Heart right ventricle (tissue), 16 donors: ENCODE results near the gene CAPRIN1. TPM values are rescaled to one million over a fixed set of nuclear protein-coding genes. Genes with fewer than 3 reads are reported as not detected.
"Not testable (repeated sequence)": the region's sequence is repeated elsewhere in the genome, so short reads cannot be mapped to it uniquely, and the experiment has no call there.

Experiments
- ATAC-seq, 8 donors: fragments of 200-7000 bp; cut with Tn5 transposase; one replicate each; pipeline ENCODE4 v1.9.1; 2020; ENCODE audit warnings: mild to moderate bottlenecking in 8 of 8, moderate library complexity in 8 of 8, moderate number of reproducible peaks in 1 of 8
- DNase-seq, 2 donors: peaks; one replicate each; pipeline ENCODE4 v3.0.0-alpha.2; 2020
- H3K27ac ChIP-seq, 10 donors: fragments of 200-600 bp; sonication (generic) in 2 of 10; one replicate each; pipeline versions ENCODE4 v1.5.0 to v1.8.0; 2020 to 2022; ENCODE audit warnings: mild to moderate bottlenecking in 3 of 10
- H3K27me3 ChIP-seq, 7 donors: fragments of 200-600 bp; one replicate each; pipeline ENCODE4 v1.8.0; 2021 to 2022; ENCODE audit warnings: mild to moderate bottlenecking in 2 of 7
- H3K36me3 ChIP-seq, 9 donors: fragments of 200-600 bp; sonication (generic) in 1 of 9; one replicate each; pipeline versions ENCODE4 v1.5.0 to v1.8.0; 2020 to 2022; ENCODE audit warnings: mild to moderate bottlenecking in 2 of 9
- H3K4me1 ChIP-seq, 9 donors: fragments of 200-600 bp; sonication (generic) in 1 of 9; one replicate each; pipeline versions ENCODE4 v1.5.0 to v1.8.0; 2020 to 2022; ENCODE audit warnings: mild to moderate bottlenecking in 4 of 9
- H3K4me3 ChIP-seq, 10 donors: fragments of 200-600 bp; sonication (generic) in 2 of 10; one replicate each; pipeline versions ENCODE4 v1.5.0 to v1.8.0; 2020 to 2022; ENCODE audit warnings: mild to moderate bottlenecking in 7 of 10, moderate library complexity in 2 of 10
- H3K9me3 ChIP-seq, 11 donors: fragments of 200-600 bp in 10 of 11; sonication (generic) in 2 of 11; one replicate each; pipeline versions ENCODE4 v1.5.0 to v1.8.0; 2013 to 2022; ENCODE audit warnings: mild to moderate bottlenecking in 2 of 11, control low read depth in 1 of 11, moderate library complexity in 1 of 11
- WGBS, 2 donors: extraction: QIAGEN DNeasy Blood & Tissue Kit; methylation state at CpG; one replicate each; pipeline ENCODE4 v1.1.7; 2013; ENCODE audit warnings: inconsistent platforms in 1 of 2; 5-methylcytosine and 5-hydroxymethylcytosine counted together
- intact Hi-C, 10 donors: fragments of 100-400 bp; cut with DNase I; formaldehyde crosslinking; loops; one replicate each; pipeline versions ENCODE4 v1.11.1 to v1.14.2; 2022
- polyA plus RNA-seq, 2 donors: library from polyadenylated mRNA; stranded (reverse); fragments of 200-250 nt; gene quantifications; one replicate each; pipeline ENCODE4 v1.2.3, GENCODE V29; 2013
- total RNA-seq, 10 donors: library from RNA; stranded (reverse); fragmentation: NEBNext Ultra II Directional in 3 of 10; extraction: Animal tissue kit (Norgen Biotek cat#: 25700) in 3 of 10; gene quantifications; one replicate each; pipeline versions ENCODE4 v1.2.1 to v1.2.4, GENCODE V29; 2021 to 2023
- TF ChIP-seq, protein P1 (sequence below), 9 donors: fragments of 200-600 bp; sonication (generic) in 2 of 9; IDR thresholded peaks; one replicate each; pipeline versions ENCODE4 v1.5.0 to v1.8.0; 2021 to 2022; ENCODE audit warnings: antibody characterized with exemption in 9 of 9, mild to moderate bottlenecking in 5 of 9, moderate library complexity in 1 of 9
- donor health status: Arrhythmogenic right ventricular cardiomyopathy.
- donor health status: ischemic (EF 13 %, LVEDD 7.1; RV severe dilation, severe dysfunction).
- donor health status: healthy with polysubstance abuse.
- donor health status: DM: no; HTN: yes; CAD: no.
- donor health status: DM: no; HTN: no; CAD: no.
- donor health status: ischemic (EF 25% LVEDD 6.9; RV normal size, moderate dysfunction).
- donor health status: ischemic (EF 25% LVEDD 5.7; RV mildly dilated, moderate dysfunction).
- donor health status: healthy.
- donor health status: DM: yes; HTN: yes; CAD: no.
- donor health status: Ischemic cardiomyopathy.
- donor health status: ischemic (EF 35%, LVEDD 5.7; RV mildly dilated, moderate dysfunction).
- donor health status: nonischemic (EF 11% LVEDD 7.7; RV severe dilation, severe dysfunction).
- donor health status: DM: yes; HTN: yes; CAD: no.
- donor health status: PGD.
- donor health status: ischemic (EF 29% LVEDD 5.4; RV normal size, mild dysfunction).
- donor health status: nonischemic (EF 23%, LVEDD 6.1; RV moderate dilation, normal function).

Gene CAPRIN1
- total and polyA plus RNA-seq, 12 donors = 37.9 to 142 (median 118) TPM

GRCh38 chr11:34067383-34068065 is 16.0 kb downstream of the CAPRIN1 start:
- WGBS, 2 donors = 90 to 93% methylated on average over 7 of the region's 7 CpGs
- intact Hi-C loops = loop anchor here in 1 of 10 donors (5.0 kb wide), 2 partner anchors 35 to 70 kb away; no protein-coding TSS in a partner anchor
- Histone ChIP-seq H3K4me1 (peaks cover 3 to 77% (median 60%) of the 10 kb centered on the region in 9 donors), H3K27me3 (no peaks in the 10 kb centered on the region), H3K9me3 (no peaks in the 10 kb centered on the region), H3K4me3 (no peak overlapping the region), H3K27ac (peak overlapping the region in 6 of 10 donors; percentile 32 to 63 (median 44)), H3K36me3 (peaks cover 0 to 45% (median 10%) of the 10 kb centered on the region in 9 donors)
- DNase-seq = no peak
- TF ChIP-seq, protein P1, sequence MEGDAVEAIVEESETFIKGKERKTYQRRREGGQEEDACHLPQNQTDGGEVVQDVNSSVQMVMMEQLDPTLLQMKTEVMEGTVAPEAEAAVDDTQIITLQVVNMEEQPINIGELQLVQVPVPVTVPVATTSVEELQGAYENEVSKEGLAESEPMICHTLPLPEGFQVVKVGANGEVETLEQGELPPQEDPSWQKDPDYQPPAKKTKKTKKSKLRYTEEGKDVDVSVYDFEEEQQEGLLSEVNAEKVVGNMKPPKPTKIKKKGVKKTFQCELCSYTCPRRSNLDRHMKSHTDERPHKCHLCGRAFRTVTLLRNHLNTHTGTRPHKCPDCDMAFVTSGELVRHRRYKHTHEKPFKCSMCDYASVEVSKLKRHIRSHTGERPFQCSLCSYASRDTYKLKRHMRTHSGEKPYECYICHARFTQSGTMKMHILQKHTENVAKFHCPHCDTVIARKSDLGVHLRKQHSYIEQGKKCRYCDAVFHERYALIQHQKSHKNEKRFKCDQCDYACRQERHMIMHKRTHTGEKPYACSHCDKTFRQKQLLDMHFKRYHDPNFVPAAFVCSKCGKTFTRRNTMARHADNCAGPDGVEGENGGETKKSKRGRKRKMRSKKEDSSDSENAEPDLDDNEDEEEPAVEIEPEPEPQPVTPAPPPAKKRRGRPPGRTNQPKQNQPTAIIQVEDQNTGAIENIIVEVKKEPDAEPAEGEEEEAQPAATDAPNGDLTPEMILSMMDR (IDR thresholded peaks at IDR 0.05) = no peak
- ATAC-seq = no peak

DNA sequence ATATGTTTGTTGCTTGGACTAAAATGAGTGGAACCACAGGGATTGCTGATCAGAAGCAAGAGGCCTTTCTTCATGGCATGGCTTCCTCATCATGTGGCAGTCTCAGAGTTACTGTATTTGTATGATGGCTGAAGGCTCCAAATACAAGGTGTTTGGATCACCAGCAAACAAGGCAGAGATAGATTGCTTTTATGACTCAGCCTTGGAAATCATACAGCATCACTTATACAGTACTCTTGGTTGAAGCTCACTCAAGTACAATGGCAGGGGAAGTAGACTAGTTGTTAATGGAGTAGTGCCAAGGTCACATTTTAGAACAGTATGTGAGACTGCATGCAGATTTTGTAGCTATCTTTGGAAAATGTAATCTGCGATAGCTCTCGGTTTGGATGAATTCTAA is 16.6 kb downstream of the CAPRIN1 start:
- no peaks in the 10 kb centered on the region for H3K27me3 ChIP-seq
- TF ChIP-seq, protein P1 (IDR thresholded peaks at IDR 0.05) = no peak
- H3K4me1 ChIP-seq = peaks cover 3 to 71% (median 55%) of the 10 kb centered on the region in 9 donors
- peak overlapping the region in 6 of 10 donors; percentile 32 to 63 (median 44) for H3K27ac ChIP-seq
- no peak overlapping the region for H3K4me3 ChIP-seq
- ATAC-seq (peak; percentile 60 to 94 (median 88)), DNase-seq (peak in 1 of 2 donors; percentile 4)
- peaks cover 0 to 46% (median 14%) of the 10 kb centered on the region in 9 donors for H3K36me3 ChIP-seq
- no peaks in the 10 kb centered on the region for H3K9me3 ChIP-seq
- 9 to 10% methylated on average over 2 of the region's 2 CpGs for WGBS, 2 donors
- intact Hi-C loops = loop anchor here in 1 of 10 donors (5.0 kb wide), 2 partner anchors 34 to 71 kb away; no protein-coding TSS in a partner anchor

DNA sequence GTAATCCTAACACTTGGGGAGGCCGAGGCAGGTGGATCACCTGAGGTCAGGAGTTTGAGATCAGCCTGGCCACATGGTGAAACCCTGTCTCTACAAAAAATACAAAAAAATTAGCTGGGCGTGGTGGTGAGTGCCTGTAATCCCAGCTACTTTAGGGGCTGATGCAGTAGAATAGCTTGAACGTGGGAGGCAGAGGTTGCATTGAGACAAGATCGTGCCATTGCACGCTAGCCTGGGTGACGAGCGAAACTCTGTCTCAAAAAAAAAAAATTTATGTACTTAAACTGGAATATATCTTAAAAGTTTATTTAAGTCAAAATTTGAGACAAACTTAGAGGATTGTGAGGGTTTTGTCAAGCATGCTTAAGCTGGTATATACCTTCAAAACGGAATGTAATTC is 19.8 kb downstream of the CAPRIN1 start:
- H3K4me1 ChIP-seq = peaks cover 3 to 55% (median 43%) of the 10 kb centered on the region in 9 donors
- intact Hi-C loops, H3K27ac ChIP-seq, H3K4me3 ChIP-seq, ATAC-seq, H3K27me3 ChIP-seq, DNase-seq, H3K9me3 ChIP-seq: not testable (repeated sequence)
- H3K36me3 ChIP-seq = peaks cover 0 to 57% (median 24%) of the 10 kb centered on the region in 9 donors
- 86 to 88% methylated on average over 8 of the region's 8 CpGs for WGBS, 2 donors

GRCh38 chr11:34072041-34072440 is 20.5 kb downstream of the CAPRIN1 start:
- Histone ChIP-seq H3K27ac (no peak overlapping the region), H3K4me1 (peaks cover 3 to 47% (median 38%) of the 10 kb centered on the region in 9 donors), H3K9me3 (no peaks in the 10 kb centered on the region), H3K4me3 (no peak overlapping the region), H3K27me3 (no peaks in the 10 kb centered on the region), H3K36me3 (peaks cover 0 to 63% (median 31%) of the 10 kb centered on the region in 9 donors)
- ATAC-seq (no peak), DNase-seq (no peak)
- intact Hi-C loops = no loop called here
- TF ChIP-seq, protein P1 (IDR thresholded peaks at IDR 0.05) = no peak
- 76 to 78% methylated on average over 3 of the region's 3 CpGs for WGBS, 2 donors

GRCh38 chr11:34072832-34073231 is 21.3 kb downstream of the CAPRIN1 start:
- Histone ChIP-seq H3K4me1 (peaks cover 3 to 39% (median 31%) of the 10 kb centered on the region in 9 donors), H3K27ac (no peak overlapping the region)

More at GRCh38 chr11:34072832-34073231, 21.3 kb downstream of the CAPRIN1 start:
- DNase-seq (no peak), ATAC-seq (no peak)
- peaks cover 0 to 70% (median 35%) of the 10 kb centered on the region in 9 donors for H3K36me3 ChIP-seq
- H3K27me3 ChIP-seq = no peaks in the 10 kb centered on the region
- intact Hi-C loops = no loop called here
- TF ChIP-seq, protein P1 (IDR thresholded peaks at IDR 0.05) = no peak
- no peaks in the 10 kb centered on the region for H3K9me3 ChIP-seq
- 70 to 77% methylated on average over 2 of the region's 2 CpGs for WGBS, 2 donors
- H3K4me3 ChIP-seq = no peak overlapping the region
